Activated CD4-positive, alpha-beta T cell treated with anti-CD3 and anti-CD28 coated beads, Interleukin-2, amount 10 ng/mL, durations not matched to agents 24 days and 14 days (primary cell): ENCODE results near the gene ZNF724. TPM values are rescaled to one million over a fixed set of nuclear protein-coding genes. Genes with fewer than 3 reads are reported as not detected.
"Not testable (repeated sequence)": the region's sequence is repeated elsewhere in the genome, so short reads cannot be mapped to it uniquely, and the experiment has no call there.

Experiments used
- DNase-seq: peaks from one replicate; pipeline ENCODE4 v3.0.0; 2022
- H3K27ac Mint-ChIP-seq: one replicate; pipeline ENCODE4 v1.8.0; 2022; ENCODE audit warnings: mild to moderate bottlenecking, mixed read lengths
- H3K27me3 Mint-ChIP-seq: one replicate; pipeline ENCODE4 v1.8.0; 2022; ENCODE audit warnings: mixed read lengths
- H3K36me3 Mint-ChIP-seq: one replicate; pipeline ENCODE4 v1.8.0; 2022; ENCODE audit warnings: low read depth, mild to moderate bottlenecking, mixed read lengths
- H3K4me1 Mint-ChIP-seq: one replicate; pipeline ENCODE4 v1.8.0; 2021; ENCODE audit warnings: mixed read lengths
- H3K4me3 Mint-ChIP-seq: one replicate; pipeline ENCODE4 v1.8.0; 2022; ENCODE audit warnings: mild to moderate bottlenecking, moderate library complexity, mixed read lengths
- H3K9me3 Mint-ChIP-seq: one replicate; pipeline ENCODE4 v1.8.0; 2021; ENCODE audit warnings: mixed read lengths
- intact Hi-C: fragments of 100-400 bp; cut with micrococcal nuclease; formaldehyde crosslinking; loops from one replicate; pipeline ENCODE4 v1.15.1; 2023
- total RNA-seq: library from RNA; stranded (reverse); gene quantifications from 2 replicates; pipeline ENCODE4 v1.2.3, GENCODE V29; 2022

Gene ZNF724
- total RNA-seq, 1 donor from 2014 or later: 15.5 TPM

DNA sequence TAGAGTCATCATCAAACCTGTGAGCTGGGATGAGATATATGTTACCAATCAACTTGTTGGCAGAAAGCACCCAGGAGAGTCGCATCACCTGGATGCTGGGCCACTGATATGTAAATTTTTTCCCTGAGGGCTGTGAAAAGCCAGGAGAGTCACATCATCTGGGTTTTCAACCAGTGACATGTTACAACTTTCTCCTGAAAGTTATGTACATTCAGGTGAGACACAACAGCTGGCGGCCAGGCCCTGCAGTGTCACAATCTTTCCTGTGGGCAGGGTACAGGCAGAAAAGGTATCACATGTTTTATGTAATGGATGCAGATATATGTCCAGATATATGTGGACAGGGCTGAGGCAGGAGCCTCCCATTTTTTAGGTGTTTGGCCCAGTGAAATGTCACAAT lies 13.2 kb upstream of the ZNF724 start:
- intact Hi-C loops: no loop called here
- Mint-ChIP-seq H3K27ac (no peak overlapping the region), H3K9me3 (peaks cover 15% of the 10 kb centered on the region), H3K36me3 (peaks cover 78% of the 10 kb centered on the region), H3K4me1 (no peaks in the 10 kb centered on the region), H3K27me3 (no peaks in the 10 kb centered on the region), H3K4me3 (no peak overlapping the region)
- DNase-seq: no peak

- Mint-ChIP-seq H3K4me3 (no peak overlapping the region), H3K36me3 (peaks cover 77% of the 10 kb centered on the region)
These were observed 12.7 kb upstream of the ZNF724 start for GRCh38 chr19:23262920-23263319.

DNA sequence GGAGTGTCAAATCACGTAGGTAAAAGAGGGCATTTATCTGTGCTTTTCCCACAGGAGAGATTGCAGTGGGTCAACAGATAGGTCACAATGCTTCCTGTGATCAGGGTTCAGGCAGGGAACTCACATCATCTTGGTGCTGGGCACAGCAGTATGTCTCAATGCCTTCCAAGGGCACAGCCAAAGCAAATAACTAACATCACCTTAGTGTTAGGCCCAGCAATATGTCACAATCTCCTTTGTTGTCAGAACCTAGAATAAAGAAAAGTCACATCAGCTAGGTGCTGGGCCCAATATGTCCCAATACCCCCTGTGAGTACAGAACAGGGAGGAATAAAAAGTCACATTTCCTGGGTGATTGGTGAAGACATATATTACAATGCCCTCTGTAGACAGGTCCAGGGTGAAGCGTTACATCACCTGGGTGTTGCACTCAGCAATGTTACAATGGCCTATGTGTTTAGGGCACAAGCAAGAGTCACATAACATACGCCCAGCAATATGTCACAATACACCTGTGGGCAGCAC lies 11.4 kb upstream of the ZNF724 start:
- intact Hi-C loops: no loop called here
- Mint-ChIP-seq H3K36me3 (peaks cover 72% of the 10 kb centered on the region), H3K4me1 (no peaks in the 10 kb centered on the region), H3K4me3 (no peak overlapping the region), H3K27ac (no peak overlapping the region), H3K27me3 (no peaks in the 10 kb centered on the region), H3K9me3 (peaks cover 20% of the 10 kb centered on the region)
- DNase-seq: no peak

More at GRCh38 chr19:23262920-23263319, 12.7 kb upstream of the ZNF724 start:
- no peak overlapping the region for H3K27ac Mint-ChIP-seq
- no peak for DNase-seq
- no peaks in the 10 kb centered on the region for H3K27me3 Mint-ChIP-seq
- peaks cover 15% of the 10 kb centered on the region for H3K9me3 Mint-ChIP-seq
- intact Hi-C loops: no loop called here
- no peaks in the 10 kb centered on the region for H3K4me1 Mint-ChIP-seq

DNA sequence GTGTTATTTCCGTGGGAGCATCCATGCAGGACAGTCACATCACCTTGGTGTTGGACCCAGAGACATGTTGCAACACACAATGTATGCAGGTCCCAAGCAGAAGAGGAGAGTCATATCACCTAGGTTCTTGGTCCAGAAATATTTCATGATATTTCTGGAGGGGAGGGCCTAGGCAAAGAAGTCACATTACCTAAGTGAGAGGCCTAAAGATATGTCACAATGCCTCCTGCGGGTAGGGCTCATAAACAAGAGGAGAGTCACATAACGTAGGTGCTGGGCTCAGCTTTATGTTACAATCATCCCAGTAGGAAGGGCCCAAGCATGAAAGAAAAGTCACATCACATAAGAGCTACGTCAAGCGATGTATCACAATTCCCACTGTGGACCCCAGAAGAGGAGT lies 10.8 kb upstream of the ZNF724 start:
- intact Hi-C loops: no loop called here
- Mint-ChIP-seq H3K36me3 (peaks cover 72% of the 10 kb centered on the region), H3K4me1 (no peaks in the 10 kb centered on the region), H3K4me3 (no peak overlapping the region), H3K27me3 (no peaks in the 10 kb centered on the region), H3K27ac (no peak overlapping the region), H3K9me3 (peaks cover 20% of the 10 kb centered on the region)
- no peak for DNase-seq

GRCh38 chr19:23259961-23260360 lies 9.8 kb upstream of the ZNF724 start:
- Mint-ChIP-seq H3K27ac (no peak overlapping the region), H3K4me1 (no peaks in the 10 kb centered on the region), H3K4me3 (no peak overlapping the region), H3K9me3 (peaks cover 20% of the 10 kb centered on the region), H3K36me3 (peaks cover 73% of the 10 kb centered on the region), H3K27me3 (no peaks in the 10 kb centered on the region)
- DNase-seq: no peak
- intact Hi-C loops: loop anchor here (10.0 kb wide), 1 partner anchor 655 kb away; the partner anchor contains the start of gene ZNF726

DNA sequence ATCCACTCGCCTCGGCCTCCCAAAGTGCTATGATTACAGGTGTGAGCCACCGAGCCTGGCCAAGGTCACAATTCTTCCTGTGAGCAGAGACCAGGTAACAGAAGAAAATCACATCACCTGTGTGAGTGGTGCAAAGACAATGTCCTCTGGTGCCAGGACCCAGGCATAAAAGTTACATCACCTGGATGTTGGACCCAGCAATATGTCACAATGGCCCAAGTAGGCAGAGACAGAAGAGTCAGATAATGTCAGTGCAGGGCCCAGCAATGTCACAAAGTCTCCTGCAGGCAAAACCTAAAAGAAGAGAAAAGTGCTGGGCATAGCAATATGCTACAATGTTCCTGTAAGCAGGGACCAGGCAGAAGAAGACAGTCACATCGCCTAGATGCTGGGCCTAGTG lies 5.5 kb upstream of the ZNF724 start:
- Mint-ChIP-seq H3K27ac (no peak overlapping the region), H3K36me3 (peaks cover 41% of the 10 kb centered on the region), H3K27me3 (no peaks in the 10 kb centered on the region), H3K4me1 (no peaks in the 10 kb centered on the region), H3K9me3 (peaks cover 13% of the 10 kb centered on the region), H3K4me3 (no peak overlapping the region)
- intact Hi-C loops: loop anchor here (10.0 kb wide), 1 partner anchor 659 kb away; the partner anchor contains the start of gene ZNF726
- DNase-seq: no peak

- H3K4me3 Mint-ChIP-seq: no peak overlapping the region
- peaks cover 4% of the 10 kb centered on the region for H3K4me1 Mint-ChIP-seq
- H3K27ac Mint-ChIP-seq: no peak overlapping the region
- H3K36me3 Mint-ChIP-seq: peaks cover 34% of the 10 kb centered on the region
- intact Hi-C loops: loop anchor here (10.0 kb wide), 1 partner anchor 660 kb away; the partner anchor contains the start of gene ZNF726
- no peak for DNase-seq
- no peaks in the 10 kb centered on the region for H3K27me3 Mint-ChIP-seq
- peaks cover 12% of the 10 kb centered on the region for H3K9me3 Mint-ChIP-seq
These were observed 4.1 kb upstream of the ZNF724 start for GRCh38 chr19:23254141-23254910.

- H3K9me3 Mint-ChIP-seq: peaks cover 12% of the 10 kb centered on the region
- H3K27me3 Mint-ChIP-seq, H3K4me1 Mint-ChIP-seq, H3K27ac Mint-ChIP-seq, DNase-seq, H3K4me3 Mint-ChIP-seq: not testable (repeated sequence)
- peaks cover 28% of the 10 kb centered on the region for H3K36me3 Mint-ChIP-seq
- intact Hi-C loops: loop anchor here (10.0 kb wide), 1 partner anchor 662 kb away; the partner anchor contains the start of gene ZNF726
These were observed 3.1 kb upstream of the ZNF724 start for GRCh38 chr19:23253256-23253655.

DNA sequence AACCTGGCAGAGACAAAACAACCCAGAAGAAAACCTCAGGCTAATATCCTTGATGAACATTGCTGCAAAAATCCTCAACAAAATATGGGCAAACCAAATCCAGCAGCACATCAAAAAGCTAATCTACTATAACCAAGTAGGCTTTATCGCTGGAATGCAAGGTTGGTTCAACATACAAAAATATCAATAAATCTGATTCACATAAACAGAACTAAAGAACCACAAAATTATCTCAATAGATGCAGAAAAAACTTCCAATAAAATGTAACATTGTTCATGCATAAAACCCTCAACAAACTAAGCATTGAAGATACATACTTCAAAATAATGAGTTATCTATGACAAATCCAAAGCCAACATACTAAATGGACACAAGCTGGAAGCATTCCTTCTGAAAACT lies 8.8 kb downstream of the ZNF724 start:
- Mint-ChIP-seq H3K4me1 (no peaks in the 10 kb centered on the region), H3K9me3 (peaks cover 27% of the 10 kb centered on the region), H3K27me3 (no peaks in the 10 kb centered on the region), H3K36me3 (peaks cover 82% of the 10 kb centered on the region), H3K27ac (no peak overlapping the region), H3K4me3 (no peak overlapping the region)
- DNase-seq: no peak
- intact Hi-C loops: no loop called here

- Mint-ChIP-seq H3K4me1 (no peaks in the 10 kb centered on the region), H3K4me3 (no peak overlapping the region), H3K36me3 (peaks cover 67% of the 10 kb centered on the region), H3K9me3 (peaks cover 15% of the 10 kb centered on the region), H3K27ac (no peak overlapping the region), H3K27me3 (no peaks in the 10 kb centered on the region)
- DNase-seq: no peak
- intact Hi-C loops: no loop called here
These were observed 27.1 kb downstream of the ZNF724 start for GRCh38 chr19:23222998-23223652.

- Mint-ChIP-seq H3K9me3 (no peaks in the 10 kb centered on the region), H3K4me3 (no peak overlapping the region), H3K4me1 (no peaks in the 10 kb centered on the region), H3K27me3 (no peaks in the 10 kb centered on the region), H3K27ac (no peak overlapping the region), H3K36me3 (no peaks in the 10 kb centered on the region)
- intact Hi-C loops: no loop called here
- no peak for DNase-seq
These were observed 46.3 kb downstream of the ZNF724 start for GRCh38 chr19:23203841-23204344.

DNA sequence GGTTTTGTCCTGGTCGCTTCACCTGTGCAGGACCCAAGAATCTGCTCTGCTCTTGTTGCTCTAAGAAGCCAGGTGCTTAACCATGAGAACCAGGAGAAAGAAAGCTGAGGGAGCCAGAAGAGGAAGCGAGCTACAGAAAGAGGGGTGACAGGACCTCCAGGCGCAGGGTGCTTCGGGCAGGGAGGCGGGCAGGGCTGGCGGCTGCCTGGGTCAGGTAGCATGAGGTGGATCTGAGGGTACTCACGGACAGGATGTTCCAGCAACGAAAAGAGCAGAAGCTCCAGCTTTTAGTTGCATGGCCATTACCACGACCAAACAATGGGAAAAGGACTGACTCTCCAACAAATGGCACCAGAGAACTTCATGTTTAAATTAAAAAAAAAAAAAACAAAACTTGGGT lies 59.9 kb downstream of the ZNF724 start:
- intact Hi-C loops: no loop called here
- Mint-ChIP-seq H3K27ac (no peak overlapping the region), H3K9me3 (peaks cover 29% of the 10 kb centered on the region), H3K4me1 (no peaks in the 10 kb centered on the region), H3K27me3 (no peaks in the 10 kb centered on the region), H3K36me3 (peaks cover 1% of the 10 kb centered on the region), H3K4me3 (no peak overlapping the region)
- DNase-seq: no peak

- no peak for DNase-seq
- no peaks in the 10 kb centered on the region for H3K36me3 Mint-ChIP-seq
- no peak overlapping the region for H3K27ac Mint-ChIP-seq
- no peaks in the 10 kb centered on the region for H3K27me3 Mint-ChIP-seq
- H3K9me3 Mint-ChIP-seq: peaks cover 57% of the 10 kb centered on the region
- H3K4me1 Mint-ChIP-seq: no peaks in the 10 kb centered on the region
- H3K4me3 Mint-ChIP-seq: no peak overlapping the region
- intact Hi-C loops: no loop called here
These were observed 66.9 kb downstream of the ZNF724 start for GRCh38 chr19:23183251-23183650.
